OCI-LY3 (cell line): ENCODE results near the gene UPK2.

ENCODE experiments used
- H2AFZ ChIP-seq: fragments of 200-600, 300-600 bp; shearing (Covaris generic); 2 replicates; pipeline ENCODE4 v1.6.0; 2014; ENCODE audit warnings: antibody characterized with exemption, low read depth, low read length
- H3K27ac ChIP-seq: fragments of 200-600, 300-600 bp; sonication (generic); 2 replicates; pipeline ENCODE4 v1.5.1; 2014; ENCODE audit warnings: mild to moderate bottlenecking, low read length, moderate library complexity, mixed read lengths
- H3K27me3 ChIP-seq: fragments of 200-600, 300-600 bp; sonication (generic); 2 replicates; pipeline ENCODE4 v1.6.1; 2014; ENCODE audit warnings: low read depth, low read length, mixed read lengths
- H3K36me3 ChIP-seq: fragments of 200-600, 300-600 bp; sonication (generic); replicated peaks from 2 replicates; pipeline ENCODE3; 2014; ENCODE audit warnings: low read depth, low read length, mixed read lengths
- H3K4me1 ChIP-seq: fragments of 300-600, 200-600 bp; sonication (generic); 2 replicates; pipeline ENCODE4 v1.6.1; 2014; ENCODE audit warnings: low read length, mixed read lengths
- H3K4me2 ChIP-seq: fragments of 200-600, 300-600 bp; sonication (generic); 2 replicates; pipeline ENCODE4 v1.6.1; 2014; ENCODE audit warnings: low read length, mixed read lengths
- H3K4me3 ChIP-seq: fragments of 300-600, 200-600 bp; sonication (generic); 2 replicates; pipeline ENCODE4 v1.5.1; 2014; ENCODE audit warnings: antibody characterized with exemption, mild to moderate bottlenecking, low read length, moderate library complexity
- H3K79me2 ChIP-seq: fragments of 300-600, 200-600 bp; shearing (Covaris generic); 2 replicates; pipeline ENCODE4 v1.6.1; 2014; ENCODE audit warnings: mild to moderate bottlenecking, low read length, mixed read lengths
- H3K9ac ChIP-seq: fragments of 300-600, 200-600 bp; shearing (Covaris generic); 2 replicates; pipeline ENCODE4 v1.6.0; 2014; ENCODE audit warnings: mild to moderate bottlenecking, low read length, moderate library complexity
- H3K9me3 ChIP-seq: fragments of 200-600, 300-600 bp; shearing (Covaris generic); 2 replicates; pipeline ENCODE4 v1.6.1; 2014; ENCODE audit warnings: low read length, mixed read lengths; ENCODE audit not compliant: insufficient read depth
- H4K20me1 ChIP-seq: fragments of 200-600, 300-600 bp; sonication (generic); 2 replicates; pipeline ENCODE4 v1.6.1; 2016; ENCODE audit warnings: low read length, mixed read lengths; ENCODE audit not compliant: insufficient read depth
- EZH2phosphoT487 ChIP-seq: fragments of 200-600 bp; shearing (Covaris generic); IDR thresholded peaks from 2 replicates; pipeline ENCODE4 v1.6.1; 2018; ENCODE audit warnings: antibody characterized with exemption, mixed run types, low read depth
- TF ChIP-seq, protein P1 (sequence below): fragments of 200-600, 300-600 bp; sonication (generic); IDR thresholded peaks from 2 replicates; pipeline ENCODE4 v1.5.1; 2014; ENCODE audit warnings: antibody characterized with exemption, low read length, low read depth

The UPK2 gene

DNA sequence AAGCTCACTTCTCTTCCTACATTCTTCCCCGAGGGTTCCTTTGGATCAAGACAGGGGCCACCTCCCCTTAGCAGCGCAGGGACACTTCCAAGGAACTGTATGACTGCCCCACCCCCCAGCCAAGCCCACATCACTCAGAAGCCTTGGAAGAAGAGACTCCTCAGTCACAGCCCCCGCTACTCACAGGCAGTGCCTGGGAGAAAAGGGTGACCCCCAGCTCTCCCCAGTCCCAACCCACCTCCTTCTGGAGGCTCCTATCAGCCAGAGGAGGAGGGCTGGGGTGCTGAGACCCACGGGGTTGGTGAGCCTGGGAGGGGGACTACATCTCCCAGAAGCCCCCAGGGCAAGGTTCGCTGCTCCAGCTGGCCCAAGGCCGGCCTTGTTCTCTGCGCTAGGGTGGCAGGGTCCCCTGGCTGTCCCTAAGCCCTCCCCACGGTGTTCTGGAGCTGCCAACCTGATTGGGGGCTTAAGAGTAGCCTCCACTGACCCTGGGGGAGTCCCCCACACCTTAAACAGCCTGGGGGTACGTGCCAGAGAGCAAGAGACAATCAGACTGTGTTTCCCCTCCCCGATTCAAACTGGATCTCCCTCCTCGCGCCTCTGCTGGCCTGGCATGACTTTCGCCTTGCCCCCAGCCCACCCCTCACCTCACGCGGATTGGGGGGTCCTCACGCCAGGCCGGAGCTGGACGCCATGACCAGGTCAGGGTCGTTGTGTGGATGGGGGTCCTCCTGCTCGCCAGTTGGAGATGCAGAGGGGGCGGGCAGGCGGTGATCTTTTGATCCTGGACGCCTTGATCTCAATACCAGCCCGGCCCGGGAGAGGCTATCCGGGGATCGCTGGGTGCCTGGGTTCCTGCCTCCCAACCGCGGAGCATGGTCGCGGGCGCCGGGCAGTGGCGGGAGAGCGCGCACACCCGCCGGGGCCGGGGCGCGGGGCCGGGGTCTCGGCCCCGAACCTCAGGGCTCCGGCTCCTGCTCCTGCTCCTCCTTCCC, 31.2 kb upstream of the UPK2 start:
- Histone ChIP-seq H2AFZ (no peak overlapping the region), H3K27me3 (no peaks in the 10 kb centered on the region), H4K20me1 (peaks cover 9% of the 10 kb centered on the region; the same call in 1 of the 2 replicates), H3K79me2 (peaks cover 32% of the 10 kb centered on the region), H3K9ac (peak overlapping the region; percentile 95), H3K9me3 (no peaks in the 10 kb centered on the region), H3K27ac (peak overlapping the region; percentile 93), H3K4me1 (peaks cover 29% of the 10 kb centered on the region), H3K4me3 (peak overlapping the region; percentile 99), H3K36me3 (no peaks in the 10 kb centered on the region), H3K4me2 (peak overlapping the region; percentile 88)
- TF ChIP-seq, protein P1, sequence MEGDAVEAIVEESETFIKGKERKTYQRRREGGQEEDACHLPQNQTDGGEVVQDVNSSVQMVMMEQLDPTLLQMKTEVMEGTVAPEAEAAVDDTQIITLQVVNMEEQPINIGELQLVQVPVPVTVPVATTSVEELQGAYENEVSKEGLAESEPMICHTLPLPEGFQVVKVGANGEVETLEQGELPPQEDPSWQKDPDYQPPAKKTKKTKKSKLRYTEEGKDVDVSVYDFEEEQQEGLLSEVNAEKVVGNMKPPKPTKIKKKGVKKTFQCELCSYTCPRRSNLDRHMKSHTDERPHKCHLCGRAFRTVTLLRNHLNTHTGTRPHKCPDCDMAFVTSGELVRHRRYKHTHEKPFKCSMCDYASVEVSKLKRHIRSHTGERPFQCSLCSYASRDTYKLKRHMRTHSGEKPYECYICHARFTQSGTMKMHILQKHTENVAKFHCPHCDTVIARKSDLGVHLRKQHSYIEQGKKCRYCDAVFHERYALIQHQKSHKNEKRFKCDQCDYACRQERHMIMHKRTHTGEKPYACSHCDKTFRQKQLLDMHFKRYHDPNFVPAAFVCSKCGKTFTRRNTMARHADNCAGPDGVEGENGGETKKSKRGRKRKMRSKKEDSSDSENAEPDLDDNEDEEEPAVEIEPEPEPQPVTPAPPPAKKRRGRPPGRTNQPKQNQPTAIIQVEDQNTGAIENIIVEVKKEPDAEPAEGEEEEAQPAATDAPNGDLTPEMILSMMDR = no peak
- no peak for TF ChIP-seq EZH2phosphoT487

GRCh38 chr11:118927554-118928100, 28.5 kb upstream of the UPK2 start:
- no peaks in the 10 kb centered on the region for H4K20me1 ChIP-seq
- H3K9ac ChIP-seq = peak overlapping the region; percentile 76
- no peaks in the 10 kb centered on the region for H3K36me3 ChIP-seq
- no peak overlapping the region for H2AFZ ChIP-seq
- H3K4me2 ChIP-seq = peak overlapping the region; percentile 95
- H3K79me2 ChIP-seq = peaks cover 27% of the 10 kb centered on the region
- peaks cover 33% of the 10 kb centered on the region for H3K4me1 ChIP-seq
- H3K4me3 ChIP-seq = peak overlapping the region; percentile 85
- no peaks in the 10 kb centered on the region for H3K9me3 ChIP-seq
- H3K27ac ChIP-seq = peak overlapping the region; percentile 78
- TF ChIP-seq EZH2phosphoT487 = no peak
- TF ChIP-seq, protein P1 = no peak
- peaks cover 5% of the 10 kb centered on the region; the same call in 1 of the 2 replicates for H3K27me3 ChIP-seq

- H3K4me3 ChIP-seq = peak overlapping the region; percentile 85
- peaks cover 33% of the 10 kb centered on the region for H3K4me1 ChIP-seq
- no peak for TF ChIP-seq EZH2phosphoT487
- TF ChIP-seq, protein P1 = peak; percentile 89
- H3K27me3 ChIP-seq = peaks cover 5% of the 10 kb centered on the region; the same call in 1 of the 2 replicates
- no peaks in the 10 kb centered on the region for H3K36me3 ChIP-seq
- peak overlapping the region; percentile 95 for H3K4me2 ChIP-seq
- no peaks in the 10 kb centered on the region for H4K20me1 ChIP-seq
- H2AFZ ChIP-seq = peak overlapping the region; percentile 49; the same call in 1 of the 2 replicates
- H3K79me2 ChIP-seq = peaks cover 21% of the 10 kb centered on the region
- no peaks in the 10 kb centered on the region for H3K9me3 ChIP-seq
- peak overlapping the region; percentile 78 for H3K27ac ChIP-seq
- peak overlapping the region; percentile 76 for H3K9ac ChIP-seq
Measured at GRCh38 chr11:118928101-118928869, 27.8 kb upstream of the UPK2 start.
